Measurements from ENCODE around the gene CMTR1.

The CMTR1 gene

DNA sequence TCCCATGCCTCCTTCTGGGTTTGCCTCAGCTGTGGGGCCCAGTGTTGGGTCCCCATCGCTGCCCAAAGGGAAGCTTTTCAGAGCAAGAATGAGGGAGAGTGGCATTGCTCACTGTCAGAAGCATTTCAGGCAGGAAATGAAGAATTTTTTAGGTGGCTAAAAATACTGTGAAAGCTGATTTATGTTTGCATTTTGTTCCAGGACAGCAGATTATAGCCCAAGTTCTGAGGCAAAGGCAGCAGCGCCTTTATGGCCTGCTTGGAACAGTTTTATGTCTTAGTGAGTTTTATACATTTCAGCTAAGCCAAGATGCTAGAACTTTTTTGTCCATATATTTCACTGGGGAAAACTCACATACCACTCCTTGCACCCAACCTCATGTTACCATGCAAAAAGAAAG is 71.0 kb downstream of the CMTR1 start:
- no peak for TF ChIP-seq ZNF423 (tag by site-specific recombination; IDR thresholded peaks at IDR 0.05)
- TF ChIP-seq ZEB2 (tag by site-specific recombination; IDR thresholded peaks at IDR 0.05) = no peak
- no peak for TF ChIP-seq ZNF707 (tag by site-specific recombination; IDR thresholded peaks at IDR 0.05)
- no peak for TF ChIP-seq ZIC2 (tag by site-specific recombination; IDR thresholded peaks at IDR 0.05)
- TF ChIP-seq ELK4 (IDR thresholded peaks at IDR 0.05; ENCODE audit: borderline replicate concordance, low read depth, low read length) = no peak
- no peak for TF ChIP-seq ZSCAN5A (tag by site-specific recombination; IDR thresholded peaks at IDR 0.05)
- TF ChIP-seq REPIN1 (tag by site-specific recombination; IDR thresholded peaks at IDR 0.05; ENCODE audit: low read depth) = no peak
- TF ChIP-seq ZBTB7A (tag by site-specific recombination; IDR thresholded peaks at IDR 0.05; ENCODE audit: low read depth) = no peak
- TF ChIP-seq HOXD13 (CRISPR knock-in tag; IDR thresholded peaks at IDR 0.05; ENCODE audit: borderline replicate concordance) = no peak
- TF ChIP-seq, protein P1, sequence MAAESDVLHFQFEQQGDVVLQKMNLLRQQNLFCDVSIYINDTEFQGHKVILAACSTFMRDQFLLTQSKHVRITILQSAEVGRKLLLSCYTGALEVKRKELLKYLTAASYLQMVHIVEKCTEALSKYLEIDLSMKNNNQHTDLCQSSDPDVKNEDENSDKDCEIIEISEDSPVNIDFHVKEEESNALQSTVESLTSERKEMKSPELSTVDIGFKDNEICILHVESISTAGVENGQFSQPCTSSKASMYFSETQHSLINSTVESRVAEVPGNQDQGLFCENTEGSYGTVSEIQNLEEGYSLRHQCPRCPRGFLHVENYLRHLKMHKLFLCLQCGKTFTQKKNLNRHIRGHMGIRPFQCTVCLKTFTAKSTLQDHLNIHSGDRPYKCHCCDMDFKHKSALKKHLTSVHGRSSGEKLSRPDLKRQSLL (tag by site-specific recombination; IDR thresholded peaks at IDR 0.05) = no peak
- no peak for TF ChIP-seq ZNF112 (tag by site-specific recombination; IDR thresholded peaks at IDR 0.05)
- no peak for TF ChIP-seq ZNF473 (tag by site-specific recombination; IDR thresholded peaks at IDR 0.05)
- TF ChIP-seq CTCF (tag by site-specific recombination; IDR thresholded peaks at IDR 0.05) = no peak
- no peak for TF ChIP-seq ZNF501 (tag by site-specific recombination; IDR thresholded peaks at IDR 0.05)
- TF ChIP-seq ZBTB26 (tag by site-specific recombination; optimal IDR thresholded peaks at IDR 0.05) = no peak
- no peak for TF ChIP-seq HOXC10 (CRISPR knock-in tag; IDR thresholded peaks at IDR 0.05)
- Histone ChIP-seq H3K4me1 (ENCODE audit: control insufficient read depth, insufficient read depth, low read length) (no peaks in the 10 kb centered on the region), H3K36me3 (ENCODE audit: control insufficient read depth in 2 of 2, insufficient read depth in 1 of 2, low read length in 2 of 2) (no peaks in the 10 kb centered on the region), H3K9me3 (ENCODE audit: control insufficient read depth, insufficient read depth, low read depth, low read length) (no peaks in the 10 kb centered on the region), H3K27ac (ENCODE audit: extremely low read depth, low read depth, low read length) (no peak overlapping the region), H3K4me3 (ENCODE audit: low read depth, low read length) (no peak overlapping the region)
- ChIA-PET CTCF (interaction anchor here (0.6 to 2.3 kb wide), 3 partner anchors 8 to 107 kb away, joined by 4 to 5 read pairs (median 5); no protein-coding TSS in a partner anchor), POLR2A (no interaction called here)

GRCh38 chr6:37506479-37506878 is 73.5 kb downstream of the CMTR1 start:
- ChIA-PET POLR2A (interaction anchor here (0.6 kb wide), 1 partner anchor 12 kb away, joined by 3 read pairs; no protein-coding TSS in a partner anchor), CTCF (interaction anchor here (1.2 to 2.3 kb wide), 2 partner anchors 60 to 186 kb away, joined by 3 to 9 read pairs; no protein-coding TSS in a partner anchor)
- H3K4me3 ChIP-seq (ENCODE audit: low read depth, low read length) = no peak overlapping the region
- no peaks in the 10 kb centered on the region for H3K36me3 ChIP-seq (ENCODE audit: control insufficient read depth in 2 of 2, insufficient read depth in 1 of 2, low read length in 2 of 2)
- H3K4me1 ChIP-seq (ENCODE audit: control insufficient read depth, insufficient read depth, low read length) = no peaks in the 10 kb centered on the region
- no peak overlapping the region for H3K27ac ChIP-seq (ENCODE audit: extremely low read depth, low read depth, low read length)
- H3K9me3 ChIP-seq (ENCODE audit: control insufficient read depth, insufficient read depth, low read depth, low read length) = no peaks in the 10 kb centered on the region
- TF ChIP-seq, protein P2, sequence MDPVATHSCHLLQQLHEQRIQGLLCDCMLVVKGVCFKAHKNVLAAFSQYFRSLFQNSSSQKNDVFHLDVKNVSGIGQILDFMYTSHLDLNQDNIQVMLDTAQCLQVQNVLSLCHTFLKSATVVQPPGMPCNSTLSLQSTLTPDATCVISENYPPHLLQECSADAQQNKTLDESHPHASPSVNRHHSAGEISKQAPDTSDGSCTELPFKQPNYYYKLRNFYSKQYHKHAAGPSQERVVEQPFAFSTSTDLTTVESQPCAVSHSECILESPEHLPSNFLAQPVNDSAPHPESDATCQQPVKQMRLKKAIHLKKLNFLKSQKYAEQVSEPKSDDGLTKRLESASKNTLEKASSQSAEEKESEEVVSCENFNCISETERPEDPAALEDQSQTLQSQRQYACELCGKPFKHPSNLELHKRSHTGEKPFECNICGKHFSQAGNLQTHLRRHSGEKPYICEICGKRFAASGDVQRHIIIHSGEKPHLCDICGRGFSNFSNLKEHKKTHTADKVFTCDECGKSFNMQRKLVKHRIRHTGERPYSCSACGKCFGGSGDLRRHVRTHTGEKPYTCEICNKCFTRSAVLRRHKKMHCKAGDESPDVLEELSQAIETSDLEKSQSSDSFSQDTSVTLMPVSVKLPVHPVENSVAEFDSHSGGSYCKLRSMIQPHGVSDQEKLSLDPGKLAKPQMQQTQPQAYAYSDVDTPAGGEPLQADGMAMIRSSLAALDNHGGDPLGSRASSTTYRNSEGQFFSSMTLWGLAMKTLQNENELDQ (tag by site-specific recombination; IDR thresholded peaks at IDR 0.05; ENCODE audit: low read depth) = no peak
- TF ChIP-seq ZNF391 (tag by site-specific recombination; IDR thresholded peaks at IDR 0.05; ENCODE audit: borderline replicate concordance, low read depth) = no peak
- no peak for TF ChIP-seq ZNF132 (tag by site-specific recombination; IDR thresholded peaks at IDR 0.05; ENCODE audit: borderline replicate concordance)
- TF ChIP-seq ZNF19 (tag by site-specific recombination; IDR thresholded peaks at IDR 0.05; ENCODE audit: low read depth) = no peak
- TF ChIP-seq ZBTB7A (tag by site-specific recombination; IDR thresholded peaks at IDR 0.05; ENCODE audit: low read depth) = no peak
- no peak for TF ChIP-seq ZNF544 (tag by site-specific recombination; IDR thresholded peaks at IDR 0.05)
- TF ChIP-seq ZFP69B (tag by site-specific recombination; IDR thresholded peaks at IDR 0.05) = no peak
- no peak for TF ChIP-seq SALL2 (tag by site-specific recombination; IDR thresholded peaks at IDR 0.05; ENCODE audit: borderline replicate concordance)
- TF ChIP-seq ZNF404 (tag by site-specific recombination; IDR thresholded peaks at IDR 0.05) = no peak
- TF ChIP-seq KLF9 (tag by site-specific recombination; IDR thresholded peaks at IDR 0.05; ENCODE audit: low read depth) = no peak
- no peak for TF ChIP-seq ZNF548 (tag by site-specific recombination; IDR thresholded peaks at IDR 0.05)
